ENCODE results near the gene EFNA5. TPM values are rescaled to one million over a fixed set of nuclear protein-coding genes. Genes with fewer than 3 reads are reported as not detected.
"Not testable (repeated sequence)": the region's sequence is repeated elsewhere in the genome, so short reads cannot be mapped to it uniquely, and the experiment has no call there.

The EFNA5 gene
- total and polyA plus RNA-seq, 2 donors: 2.1 to 18.9 TPM

DNA sequence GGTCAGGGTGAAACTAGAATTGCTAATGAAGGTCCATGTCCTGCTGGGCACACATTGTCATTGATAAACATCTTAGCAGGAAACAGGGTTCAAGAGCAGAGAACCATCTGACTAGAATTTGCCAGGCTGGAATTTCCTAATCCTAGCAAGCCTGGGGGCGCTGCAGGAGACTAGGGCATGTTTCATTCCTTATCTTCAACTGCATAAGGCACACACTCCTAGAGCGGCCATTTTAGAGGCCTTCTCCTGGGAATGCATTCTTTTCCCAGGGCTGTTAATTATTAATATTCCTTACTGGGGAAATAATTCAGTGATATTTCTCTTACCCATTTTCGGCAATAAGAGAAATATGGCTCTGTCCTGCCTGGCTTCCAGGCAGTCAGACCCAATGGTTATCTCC is 324.2 kb downstream of the EFNA5 start:
- 93% methylated on average over 3 of the region's 3 CpGs for WGBS
- not testable (repeated sequence) for H3K4me3 ChIP-seq (ENCODE audit: low read depth, low read length)

DNA sequence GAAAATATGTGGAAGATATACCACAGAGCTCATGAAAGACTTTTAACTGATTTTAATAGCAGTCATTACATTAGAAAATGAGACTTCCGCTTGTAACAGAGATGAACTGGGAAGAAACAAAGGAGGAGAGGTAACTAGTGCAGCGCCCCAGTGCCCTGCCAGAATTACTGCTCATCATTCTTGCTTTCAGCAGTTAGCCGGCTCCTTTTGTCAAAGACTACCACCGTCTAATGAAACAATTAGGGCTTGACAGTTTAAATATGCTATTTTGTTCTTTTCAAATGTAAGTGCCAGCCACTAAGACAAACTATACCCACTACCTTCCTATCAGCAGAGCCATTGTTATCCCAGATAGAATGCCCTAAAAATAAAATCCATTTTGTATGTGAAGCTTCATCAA is 328.4 kb downstream of the EFNA5 start:
- H3K27ac ChIP-seq (ENCODE audit: low read depth): no peak overlapping the region
- no peak overlapping the region for H3K4me3 ChIP-seq (ENCODE audit: low read depth, low read length)
- WGBS: 90% methylated on average over 4 of the region's 4 CpGs
- DNase-seq (ENCODE audit: extremely low spot score): no peak
- no peaks in the 10 kb centered on the region for H3K4me1 ChIP-seq (ENCODE audit: insufficient read depth)
- H3K36me3 ChIP-seq (ENCODE audit: insufficient read depth): no peaks in the 10 kb centered on the region

More for the DNA sequence above, 324.2 kb downstream of the EFNA5 start:
- not testable (repeated sequence) for H3K36me3 ChIP-seq (ENCODE audit: insufficient read depth); H3K27ac ChIP-seq (ENCODE audit: low read depth); H3K4me1 ChIP-seq (ENCODE audit: insufficient read depth); DNase-seq (ENCODE audit: extremely low spot score)

DNA sequence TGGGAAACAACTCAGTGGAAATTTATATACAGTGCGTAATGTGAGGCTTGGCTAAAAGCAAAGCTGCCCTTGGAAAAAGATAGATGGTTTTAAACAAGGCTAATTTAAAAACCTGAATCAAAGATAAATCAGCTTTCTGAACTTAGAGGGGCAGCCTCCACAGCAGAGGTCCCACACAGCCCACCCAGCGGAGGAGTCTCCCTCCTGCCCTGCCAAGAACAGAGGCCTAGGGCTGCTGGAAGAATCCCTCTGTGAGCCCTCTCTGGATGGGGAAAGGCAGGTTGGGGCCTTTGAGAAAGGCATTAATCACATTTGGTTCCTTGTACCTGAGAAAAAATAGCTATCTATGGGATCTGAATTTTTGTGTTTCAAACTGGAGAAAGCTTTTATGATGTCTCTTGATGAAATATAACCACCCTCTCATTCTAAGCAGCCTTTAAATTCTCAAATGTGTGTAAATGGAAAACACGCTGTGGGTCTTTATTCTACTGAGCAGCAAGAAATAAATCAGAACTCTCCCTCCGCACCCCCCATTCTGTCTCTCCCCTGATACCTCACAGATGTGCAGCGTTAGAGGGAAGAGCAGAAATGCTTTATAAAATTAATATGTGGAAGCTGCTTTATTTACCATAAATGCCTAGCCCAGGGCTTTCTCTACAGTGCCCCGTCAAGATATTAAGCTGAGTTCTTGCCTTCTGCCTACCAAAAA is 329.2 kb downstream of the EFNA5 start:
- DNase-seq (ENCODE audit: extremely low spot score): peak; percentile 32

DNA sequence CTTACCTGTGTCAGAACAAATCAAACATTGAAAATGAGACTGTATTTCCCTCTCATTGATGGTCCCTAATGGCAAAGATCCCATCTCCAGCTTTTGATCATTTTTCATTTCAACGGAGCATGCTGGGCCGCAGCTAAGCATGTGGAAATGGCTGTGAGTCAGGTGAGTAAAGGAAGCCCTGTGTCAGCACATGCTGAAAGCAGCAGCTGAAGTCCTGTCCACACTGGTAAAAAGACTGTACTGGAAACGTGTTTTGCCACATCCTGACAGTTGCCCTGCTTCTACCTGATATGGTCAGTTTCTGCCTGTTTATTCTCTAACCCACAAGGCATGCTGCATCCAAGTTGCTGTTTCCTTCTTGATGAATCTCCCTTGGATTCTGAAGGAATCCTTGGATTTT is 330.1 kb downstream of the EFNA5 start:
- no peak for DNase-seq (ENCODE audit: extremely low spot score)
- Histone ChIP-seq H3K4me3 (ENCODE audit: low read depth, low read length) (no peak overlapping the region), H3K36me3 (ENCODE audit: insufficient read depth) (no peaks in the 10 kb centered on the region), H3K27ac (ENCODE audit: low read depth) (no peak overlapping the region), H3K4me1 (ENCODE audit: insufficient read depth) (no peaks in the 10 kb centered on the region)
- WGBS: 82% methylated on average over 3 of the region's 3 CpGs

More for the DNA sequence above, 329.2 kb downstream of the EFNA5 start:
- 87% methylated on average over 6 of the region's 6 CpGs for WGBS
- H3K27ac ChIP-seq (ENCODE audit: low read depth): no peak overlapping the region
- no peak overlapping the region for H3K4me3 ChIP-seq (ENCODE audit: low read depth, low read length)
- H3K36me3 ChIP-seq (ENCODE audit: insufficient read depth): no peaks in the 10 kb centered on the region
- no peaks in the 10 kb centered on the region for H3K4me1 ChIP-seq (ENCODE audit: insufficient read depth)

DNA sequence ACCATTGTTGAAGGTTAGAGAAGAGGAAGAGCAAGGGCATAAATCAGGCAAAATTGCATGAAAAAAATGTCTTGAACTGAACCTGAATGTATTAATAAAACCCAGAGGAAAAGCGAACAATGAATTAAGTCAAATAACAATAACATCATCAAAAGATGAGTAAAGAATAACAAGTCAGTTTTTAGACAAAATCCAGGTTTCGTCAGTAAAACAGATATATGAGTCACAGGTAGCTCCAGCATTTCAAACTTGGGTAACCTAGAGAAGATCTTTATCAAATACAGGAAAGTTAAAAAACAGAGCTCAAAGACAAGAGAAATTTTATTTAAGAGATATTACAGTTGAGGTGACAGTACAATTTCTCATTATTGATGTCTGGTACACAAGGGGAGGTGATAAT is 332.4 kb downstream of the EFNA5 start:
- no peak for DNase-seq (ENCODE audit: extremely low spot score)
- no peaks in the 10 kb centered on the region for H3K4me1 ChIP-seq (ENCODE audit: insufficient read depth)
- no peak overlapping the region for H3K4me3 ChIP-seq (ENCODE audit: low read depth, low read length)
- H3K27ac ChIP-seq (ENCODE audit: low read depth): no peak overlapping the region
- 96% methylated on average over 2 of the region's 2 CpGs for WGBS
- H3K36me3 ChIP-seq (ENCODE audit: insufficient read depth): no peaks in the 10 kb centered on the region

DNA sequence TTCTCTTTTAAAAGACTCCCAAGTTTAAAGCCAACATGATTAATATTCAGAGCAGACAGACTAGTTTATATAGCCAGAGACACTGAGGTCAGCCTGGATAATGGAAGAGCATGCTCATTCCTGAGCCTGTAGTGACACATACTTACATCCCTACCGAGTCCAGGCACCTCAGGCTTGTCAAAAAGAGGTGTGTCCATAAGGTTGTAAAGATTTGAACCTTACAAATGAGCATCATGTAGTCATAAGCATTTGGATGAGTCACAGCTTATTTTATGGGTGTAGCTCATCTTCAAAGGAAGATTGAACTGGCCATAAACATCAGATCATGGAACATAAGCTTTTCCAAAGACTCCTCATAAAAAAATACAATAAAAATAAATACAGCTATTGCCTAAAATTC is 333.5 kb downstream of the EFNA5 start:
- WGBS: 24% methylated on average over 1 of the region's 1 CpG
- no peak overlapping the region for H3K27ac ChIP-seq (ENCODE audit: low read depth)
- no peak for DNase-seq (ENCODE audit: extremely low spot score)
- no peak overlapping the region for H3K4me3 ChIP-seq (ENCODE audit: low read depth, low read length)
- H3K36me3 ChIP-seq (ENCODE audit: insufficient read depth): no peaks in the 10 kb centered on the region
- no peaks in the 10 kb centered on the region for H3K4me1 ChIP-seq (ENCODE audit: insufficient read depth)

DNA sequence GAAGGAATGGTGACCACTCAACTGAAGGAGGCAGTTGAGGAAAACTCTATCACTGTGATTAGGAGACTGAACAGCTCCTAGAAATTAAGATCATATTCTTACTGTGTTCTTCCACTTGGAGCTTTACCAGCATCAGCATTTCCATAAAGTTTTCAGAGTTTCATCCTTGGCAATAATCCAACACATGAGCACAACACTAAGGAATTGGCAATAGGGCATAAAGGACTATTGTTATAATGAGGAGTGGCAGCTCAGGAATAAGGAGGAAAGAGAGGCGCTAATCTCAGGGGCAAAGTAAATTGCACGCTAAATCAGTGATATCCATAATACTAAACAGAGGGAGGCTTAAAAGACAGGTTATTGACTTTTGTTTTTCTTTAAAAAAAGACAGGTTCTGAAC is 338.9 kb downstream of the EFNA5 start:
- Histone ChIP-seq H3K4me1 (ENCODE audit: insufficient read depth) (no peaks in the 10 kb centered on the region), H3K36me3 (ENCODE audit: insufficient read depth) (no peaks in the 10 kb centered on the region), H3K4me3 (ENCODE audit: low read depth, low read length) (no peak overlapping the region), H3K27ac (ENCODE audit: low read depth) (no peak overlapping the region)
- 86% methylated on average over 2 of the region's 2 CpGs for WGBS
- DNase-seq (ENCODE audit: extremely low spot score): no peak

DNA sequence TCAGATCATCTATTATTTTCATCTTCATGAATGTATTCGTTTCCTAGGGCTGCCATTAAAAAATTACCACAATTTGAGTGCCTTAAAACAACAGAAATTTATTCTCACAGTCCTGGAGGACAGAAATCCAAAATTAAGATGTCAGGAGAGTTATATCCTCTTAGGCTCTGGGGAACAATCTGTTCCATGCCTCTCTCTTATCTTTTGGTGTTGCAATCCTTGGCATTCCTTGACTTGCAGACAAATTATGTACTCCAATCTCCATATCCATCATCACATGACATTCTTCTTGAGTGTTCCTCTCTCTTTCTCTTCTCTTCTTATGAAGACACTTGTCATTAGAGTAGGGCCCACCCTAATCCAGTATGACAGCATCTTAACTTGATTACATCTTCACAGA is 339.4 kb downstream of the EFNA5 start:
- no peak overlapping the region for H3K4me3 ChIP-seq (ENCODE audit: low read depth, low read length)
- H3K4me1 ChIP-seq (ENCODE audit: insufficient read depth): no peaks in the 10 kb centered on the region
- no peak overlapping the region for H3K27ac ChIP-seq (ENCODE audit: low read depth)
- WGBS: 96% methylated on average over 1 of the region's 1 CpG
- H3K36me3 ChIP-seq (ENCODE audit: insufficient read depth): no peaks in the 10 kb centered on the region
- no peak for DNase-seq (ENCODE audit: extremely low spot score)

DNA sequence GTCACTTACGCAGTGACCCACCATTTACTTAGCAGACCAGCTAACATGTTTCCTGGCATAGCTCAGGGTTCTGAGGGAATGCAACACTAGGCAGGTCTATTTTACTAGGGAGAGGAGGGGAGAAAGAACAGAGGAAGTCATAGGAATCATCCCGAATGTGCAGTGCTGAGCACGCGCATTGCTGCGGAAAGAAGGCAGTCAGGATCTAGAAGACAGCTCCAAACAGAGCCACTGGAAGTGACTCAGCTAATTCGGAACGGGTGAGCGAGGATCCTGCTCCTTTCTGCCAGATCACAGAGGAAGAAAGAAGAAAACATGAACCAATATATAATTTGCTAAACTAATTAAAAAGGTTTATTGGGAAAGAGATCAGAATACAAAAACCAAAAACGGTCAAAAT is 339.8 kb downstream of the EFNA5 start:
- no peaks in the 10 kb centered on the region for H3K36me3 ChIP-seq (ENCODE audit: insufficient read depth)
- no peak overlapping the region for H3K27ac ChIP-seq (ENCODE audit: low read depth)
- no peak overlapping the region for H3K4me3 ChIP-seq (ENCODE audit: low read depth, low read length)
- H3K4me1 ChIP-seq (ENCODE audit: insufficient read depth): no peaks in the 10 kb centered on the region
- 96% methylated on average over 9 of the region's 9 CpGs for WGBS
- no peak for DNase-seq (ENCODE audit: extremely low spot score)

DNA sequence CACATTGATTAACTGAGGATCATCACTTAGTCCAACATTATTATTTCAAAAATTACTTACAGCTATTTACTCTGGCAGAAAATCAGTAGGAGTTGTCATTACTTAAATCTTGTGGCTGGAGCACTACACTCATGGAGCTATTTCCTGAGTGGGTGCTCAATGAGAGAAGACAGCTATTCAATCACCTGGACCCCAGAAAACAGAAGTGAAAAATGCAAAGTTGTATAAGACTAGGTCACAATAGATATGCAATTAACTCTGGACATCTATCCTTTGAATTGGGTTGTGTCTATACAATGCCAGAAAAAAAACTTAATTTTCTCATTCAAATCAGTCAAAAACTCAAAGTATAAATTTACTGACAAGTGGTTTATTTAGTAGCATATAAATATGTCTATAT is 340.9 kb downstream of the EFNA5 start:
- no peak for DNase-seq (ENCODE audit: extremely low spot score)
- Histone ChIP-seq H3K4me1 (ENCODE audit: insufficient read depth) (no peaks in the 10 kb centered on the region), H3K36me3 (ENCODE audit: insufficient read depth) (no peaks in the 10 kb centered on the region), H3K4me3 (ENCODE audit: low read depth, low read length) (no peak overlapping the region), H3K27ac (ENCODE audit: low read depth) (no peak overlapping the region)
